Suprapubic skin (tissue), 4 donors: ENCODE measurements around the gene ZNF608.

Experiments
- POLR2A ChIP-seq, 2 donors: fragments of 450-650 bp; IDR thresholded peaks; one replicate each; pipeline ENCODE4 v1.6.1; 2017; ENCODE audit warnings: antibody characterized with exemption in 2 of 2, mild to moderate bottlenecking in 2 of 2, moderate library complexity in 2 of 2
- POLR2AphosphoS5 ChIP-seq, 3 donors: sonication (generic); formaldehyde crosslinking; IDR thresholded peaks; one replicate each; pipeline ENCODE4 v1.6.1; 2017; ENCODE audit warnings: antibody characterized with exemption in 3 of 3

GRCh38 chr5:124700333-124700732 is 46.1 kb downstream of the ZNF608 start:
- TF ChIP-seq POLR2AphosphoS5 (IDR thresholded peaks at IDR 0.05) = no peak
- TF ChIP-seq POLR2A (IDR thresholded peaks at IDR 0.05) = no peak
